HG02763 (cell line): ENCODE measurements around the gene HDLBP.
"Not testable (repeated sequence)": the region's sequence is repeated elsewhere in the genome, so short reads cannot be mapped to it uniquely, and the experiment has no call there.

Source experiments
- ATAC-seq: cut with Tn5 transposase; IDR thresholded peaks from one replicate; pipeline ENCODE4 v1.9.1; 2021; ENCODE audit warnings: mild to moderate bottlenecking, moderate library complexity; ENCODE audit not compliant: unreplicated experiment

HDLBP gene

GRCh38 chr2:241330616-241330981 lies 15.1 kb upstream of the HDLBP start:
- no peak for ATAC-seq

GRCh38 chr2:241329669-241330615 lies 14.5 kb upstream of the HDLBP start:
- no peak for ATAC-seq

- ATAC-seq = no peak
Observed at GRCh38 chr2:241325257-241325656, 9.8 kb upstream of the HDLBP start.

- no peak for ATAC-seq
Observed at GRCh38 chr2:241324775-241325174, 9.3 kb upstream of the HDLBP start.

GRCh38 chr2:241323778-241324177 lies 8.3 kb upstream of the HDLBP start:
- no peak for ATAC-seq

GRCh38 chr2:241321886-241322285 lies 6.4 kb upstream of the HDLBP start:
- no peak for ATAC-seq

- ATAC-seq = no peak
Observed at GRCh38 chr2:241321033-241321432, 5.6 kb upstream of the HDLBP start.

GRCh38 chr2:241320394-241320793 lies 4.9 kb upstream of the HDLBP start:
- no peak for ATAC-seq

- not testable (repeated sequence) for ATAC-seq
Observed at GRCh38 chr2:241318830-241319229, 3.4 kb upstream of the HDLBP start.

- ATAC-seq = no peak
Observed at GRCh38 chr2:241317391-241317790, 1.9 kb upstream of the HDLBP start.

GRCh38 chr2:241316825-241317224 lies 1.4 kb upstream of the HDLBP start:
- ATAC-seq = no peak

GRCh38 chr2:241315879-241316631 lies 583 bp upstream of the HDLBP start, which contains the start of gene SEPTIN2:
Gene SEPTIN2, plus strand, starts transcription at chr2:241315925. Its CDS starts 8,308 bp downstream, at chr2:241324233.
- peak; percentile 34 for ATAC-seq

- no peak for ATAC-seq
Observed at GRCh38 chr2:241314226-241315092, 1.0 kb downstream of the HDLBP start.

GRCh38 chr2:241313543-241314095 lies 1.9 kb downstream of the HDLBP start:
- ATAC-seq = no peak

- ATAC-seq = no peak
Observed at GRCh38 chr2:241312082-241312481, 3.4 kb downstream of the HDLBP start.

GRCh38 chr2:241310917-241311566 lies 4.4 kb downstream of the HDLBP start:
- ATAC-seq = no peak

- ATAC-seq = peak; percentile 42
Observed at GRCh38 chr2:241309684-241310117, 5.8 kb downstream of the HDLBP start.

- no peak for ATAC-seq
Observed at GRCh38 chr2:241308832-241309500, 6.5 kb downstream of the HDLBP start.

GRCh38 chr2:241308267-241308666 lies 7.2 kb downstream of the HDLBP start:
- ATAC-seq = no peak
